Upper lobe of right lung (tissue), 1 donor: ENCODE results near the gene S100A7A. TPM values are rescaled to one million over a fixed set of nuclear protein-coding genes. Genes with fewer than 3 reads are reported as not detected.
"Not testable (repeated sequence)": the region's sequence is repeated elsewhere in the genome, so short reads cannot be mapped to it uniquely, and the experiment has no call there.

ENCODE experiments used
- ATAC-seq: fragments of 200-7000 bp; cut with Tn5 transposase; one replicate; pipeline ENCODE4 v1.9.1; 2020; ENCODE audit warnings: mild to moderate bottlenecking, moderate library complexity
- DNase-seq: peaks from one replicate; pipeline ENCODE4 v3.0.0-alpha.2; 2020
- H3K27ac ChIP-seq: fragments of 200-600 bp; one replicate; pipeline ENCODE4 v1.8.0; 2022
- H3K27me3 ChIP-seq: fragments of 200-600 bp; one replicate; pipeline ENCODE4 v1.8.0; 2022; ENCODE audit warnings: mild to moderate bottlenecking
- H3K36me3 ChIP-seq: fragments of 200-600 bp; one replicate; pipeline ENCODE4 v1.8.0; 2022
- H3K4me1 ChIP-seq: fragments of 200-600 bp; one replicate; pipeline ENCODE4 v1.8.0; 2022
- H3K4me3 ChIP-seq: fragments of 200-600 bp; one replicate; pipeline ENCODE4 v1.8.0; 2022; ENCODE audit warnings: mild to moderate bottlenecking
- H3K9me3 ChIP-seq: fragments of 200-600 bp; one replicate; pipeline ENCODE4 v1.8.0; 2022
- CTCF ChIP-seq: fragments of 200-600 bp; IDR thresholded peaks from one replicate; pipeline ENCODE4 v1.8.0; 2022; ENCODE audit warnings: antibody characterized with exemption
- intact Hi-C: fragments of 100-400 bp; cut with DNase I; formaldehyde crosslinking; loops from one replicate; pipeline ENCODE4 v1.11.0; 2022
- total RNA-seq: library from RNA; stranded (reverse); fragmentation: NEBNext Ultra II Directional; extraction: Animal tissue kit (Norgen Biotek cat#: 25700); gene quantifications from one replicate; pipeline ENCODE4 v1.2.1, GENCODE V29; 2021
- donor health status: DM: no; HTN: yes; CAD: no; lungs with severe emphysema.

Gene S100A7A
- total RNA-seq, 1 donor from 2014 or later: not detected

DNA sequence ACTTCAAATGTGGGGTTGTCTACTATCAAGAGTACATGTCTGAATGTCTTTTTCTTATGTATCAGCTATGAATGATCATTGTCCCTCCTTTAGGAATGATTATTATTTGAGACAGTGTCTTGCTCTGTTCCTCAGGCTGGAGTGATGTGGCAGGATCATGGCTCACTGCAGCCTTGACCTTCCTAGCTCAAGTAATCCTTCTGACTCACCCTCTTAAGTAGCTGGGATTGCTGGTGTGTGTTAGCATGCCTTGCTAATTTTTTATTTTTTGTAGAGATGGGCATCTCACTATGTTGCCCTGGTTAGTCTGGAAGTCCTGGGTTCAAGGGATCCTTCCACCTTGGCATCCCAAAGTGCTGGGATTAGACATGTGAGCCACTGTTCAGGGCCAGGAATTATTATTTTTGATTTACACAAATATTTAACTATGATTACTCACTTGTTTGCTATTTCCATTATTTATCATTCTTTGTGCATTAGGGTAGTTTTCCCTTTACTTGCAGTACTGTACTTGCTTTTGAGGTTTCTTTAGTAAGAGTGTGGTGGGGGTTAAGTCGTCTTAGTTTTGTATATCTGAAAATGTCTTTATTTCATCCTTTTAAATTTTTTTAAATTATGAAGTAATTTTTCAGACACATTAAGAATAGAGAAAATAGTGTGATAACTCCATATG lies 31.3 kb downstream of the S100A7A start:
- no peak for DNase-seq
- intact Hi-C loops: no loop called here
- H3K36me3 ChIP-seq: no peaks in the 10 kb centered on the region
- H3K4me1 ChIP-seq: no peaks in the 10 kb centered on the region
- TF ChIP-seq CTCF: no peak
- no peak for ATAC-seq
- H3K4me3 ChIP-seq: no peak overlapping the region
- no peak overlapping the region for H3K27ac ChIP-seq
- no peaks in the 10 kb centered on the region for H3K9me3 ChIP-seq
- H3K27me3 ChIP-seq: peaks cover 27% of the 10 kb centered on the region

GRCh38 chr1:153448851-153449250 lies 32.5 kb downstream of the S100A7A start:
- H3K36me3 ChIP-seq, H3K4me3 ChIP-seq, intact Hi-C loops, DNase-seq, H3K9me3 ChIP-seq, H3K27ac ChIP-seq, H3K4me1 ChIP-seq, ATAC-seq: not testable (repeated sequence)
- peaks cover 23% of the 10 kb centered on the region for H3K27me3 ChIP-seq

GRCh38 chr1:153456396-153456795 lies 40.1 kb downstream of the S100A7A start:
- intact Hi-C loops: no loop called here
- Histone ChIP-seq H3K4me1 (no peaks in the 10 kb centered on the region), H3K9me3 (no peaks in the 10 kb centered on the region), H3K27me3 (peaks cover 6% of the 10 kb centered on the region), H3K4me3 (no peak overlapping the region), H3K27ac (no peak overlapping the region), H3K36me3 (no peaks in the 10 kb centered on the region)
- TF ChIP-seq CTCF: no peak
- no peak for DNase-seq
- no peak for ATAC-seq

DNA sequence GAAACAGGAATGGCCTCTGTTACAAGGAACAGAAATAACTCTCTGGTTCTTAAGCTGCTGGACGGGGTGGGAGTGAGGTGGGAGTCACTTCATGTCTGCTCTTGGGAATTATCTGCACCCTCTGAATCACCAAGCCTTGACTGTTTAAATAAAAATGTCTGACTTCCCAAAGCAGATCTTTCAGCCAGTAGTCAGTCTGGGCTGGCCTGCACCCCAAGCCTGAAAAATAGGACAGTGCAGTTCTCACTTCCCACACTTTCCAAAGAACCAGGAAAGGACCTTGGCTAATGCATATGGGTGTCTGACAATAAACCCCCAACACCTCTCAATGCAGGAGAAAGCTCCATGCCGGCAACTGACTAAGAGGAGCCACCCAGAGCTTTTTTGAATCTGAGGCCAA lies 43.3 kb downstream of the S100A7A start:
- ATAC-seq (no peak), DNase-seq (no peak)
- Histone ChIP-seq H3K9me3 (no peaks in the 10 kb centered on the region), H3K27ac (no peak overlapping the region), H3K4me1 (no peaks in the 10 kb centered on the region), H3K4me3 (no peak overlapping the region), H3K27me3 (no peaks in the 10 kb centered on the region), H3K36me3 (no peaks in the 10 kb centered on the region)
- TF ChIP-seq CTCF: no peak
- intact Hi-C loops: no loop called here

- Histone ChIP-seq H3K9me3 (no peaks in the 10 kb centered on the region), H3K4me1 (no peaks in the 10 kb centered on the region), H3K27me3 (no peaks in the 10 kb centered on the region), H3K4me3 (no peak within 1 kb of the TSS), H3K27ac (no peak within 1 kb of the TSS), H3K36me3 (no peaks in the 10 kb centered on the region)
- intact Hi-C loops: no loop called here
- DNase-seq (no peak), ATAC-seq (no peak)
- TF ChIP-seq CTCF: no peak
Observed at GRCh38 chr1:153460551-153460950, 44.2 kb downstream of the S100A7A start, which contains the start of gene S100A7. TSS of gene S100A7 (minus strand) at chr1:153460651. CDS start at chr1:153459013, 1,638 bp downstream.

DNA sequence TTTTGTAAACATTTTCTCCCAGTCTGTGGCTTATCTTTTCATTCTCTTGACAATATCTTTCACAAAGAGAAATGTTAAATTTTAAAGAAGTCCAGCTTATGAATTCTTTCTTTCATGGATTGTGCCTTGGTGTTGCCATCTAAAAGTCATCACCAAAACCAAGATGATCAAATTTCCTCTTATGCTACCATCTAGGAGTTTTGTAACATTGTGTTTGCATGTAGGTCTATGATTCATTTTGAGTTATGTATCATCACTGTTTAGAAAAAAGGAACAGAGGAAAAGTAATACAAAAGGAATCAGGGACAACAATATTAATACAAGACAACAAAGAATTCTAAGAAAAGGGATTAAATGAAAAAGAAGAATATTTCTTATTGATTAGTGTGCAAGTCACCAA lies 46.4 kb downstream of the S100A7A start:
- intact Hi-C loops, H3K27ac ChIP-seq, ATAC-seq: not testable (repeated sequence)

More for the DNA sequence above, 46.4 kb downstream of the S100A7A start:
- H3K9me3 ChIP-seq, DNase-seq, H3K4me1 ChIP-seq, H3K27me3 ChIP-seq, H3K36me3 ChIP-seq, H3K4me3 ChIP-seq: not testable (repeated sequence)
